ENCODE measurements around the gene EYA2. TPM values are rescaled to one million over a fixed set of nuclear protein-coding genes. Genes with fewer than 3 reads are reported as not detected.

Gene EYA2
- total RNA-seq, 2 experiments from 2014 or later = not detected

- no peak for ATAC-seq
- CTCF ChIA-PET = interaction anchor here (1.0 kb wide), 1 partner anchor 147 kb away, joined by 6 read pairs; no protein-coding TSS in a partner anchor
- H3K27ac Mint-ChIP-seq = no peak overlapping the region
These were observed 341.9 kb downstream of the EYA2 start for GRCh38 chr20:47236639-47236900.

DNA sequence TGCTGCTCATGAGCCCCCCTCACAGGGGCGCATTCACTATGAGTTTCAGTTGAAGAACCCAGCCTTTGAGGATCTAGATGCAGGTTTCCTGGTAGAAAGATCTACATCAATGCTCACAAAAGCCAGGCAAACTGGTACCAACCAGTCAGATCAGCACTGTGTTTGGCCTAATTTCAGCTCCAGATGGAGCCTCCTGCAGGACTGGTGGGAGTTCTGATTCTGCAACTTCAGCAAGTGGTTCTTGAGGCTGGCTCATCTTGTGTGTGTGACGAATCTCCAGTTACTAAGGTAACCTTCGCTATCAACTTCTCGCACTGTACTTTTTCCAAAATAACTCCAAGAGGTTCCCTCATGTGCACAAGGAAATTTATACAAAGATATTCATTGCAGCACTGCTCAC lies 343.1 kb downstream of the EYA2 start:
- H3K9me3 Mint-ChIP-seq (ENCODE audit: low read depth) = no peaks in the 10 kb centered on the region
- H3K4me1 Mint-ChIP-seq = no peaks in the 10 kb centered on the region
- ATAC-seq (no peak), DNase-seq (no peak)
- H3K27me3 Mint-ChIP-seq = no peaks in the 10 kb centered on the region
- intact Hi-C loops (cut with DNase I, micrococcal nuclease) = no loop called here
- ChIA-PET POLR2A (no interaction called here), CTCF (no interaction called here)
- no peak overlapping the region for H3K4me3 Mint-ChIP-seq
- peaks cover 30% of the 10 kb centered on the region for H3K36me3 Mint-ChIP-seq (ENCODE audit: low read depth)
- H3K27ac Mint-ChIP-seq = no peak overlapping the region

More at GRCh38 chr20:47236639-47236900, 341.9 kb downstream of the EYA2 start:
- Mint-ChIP-seq H3K4me3 (no peak overlapping the region), H3K27me3 (no peaks in the 10 kb centered on the region), H3K36me3 (ENCODE audit: low read depth) (peaks cover 33% of the 10 kb centered on the region), H3K4me1 (no peaks in the 10 kb centered on the region), H3K9me3 (ENCODE audit: low read depth) (no peaks in the 10 kb centered on the region)
- no peak for DNase-seq
- POLR2A ChIA-PET = no interaction called here
- intact Hi-C loops (cut with DNase I, micrococcal nuclease) = no loop called here

Small RNAs within 50 kb of the gene (microRNA-seq; reads per million reads assigned to microRNA genes)
- gene MIR3616 (ENCODE audit: borderline replicate concordance) = not detected

Other genes with a start within 250 kb of the EYA2 start
- gene SLC13A3, start 243.4 kb upstream of the EYA2 start, total RNA-seq = under 1 TPM; 0.07 TPM
- 10 to 100 TPM; 11.2 to 12.1 TPM for gene TP53RK, start 205.4 kb upstream of the EYA2 start, total RNA-seq
- not detected for gene SLC2A10, start 185.2 kb upstream of the EYA2 start, total RNA-seq

Data from activated CD4-positive, alpha-beta T cell treated with anti-CD3 and anti-CD28 coated beads for 36 hours (primary cell).